Keratinocyte (primary cell): ENCODE measurements around the gene GLG1. TPM values are rescaled to one million over a fixed set of nuclear protein-coding genes. Genes with fewer than 3 reads are reported as not detected.

ENCODE experiments used
- DNase-seq: peaks from one replicate; pipeline ENCODE4 v3.0.0-alpha.2; 2011; ENCODE audit warnings: low read depth, missing footprints, low spot score
- FAIRE-seq: peaks from 2 replicates; lab custom pipeline; 2011; peaks lifted over from hg19 to GRCh38; lab: Jason Lieb, UNC
- H2AFZ ChIP-seq: 2 replicates; pipeline ENCODE4 v1.6.0; 2012; ENCODE audit warnings: low read length, control low read depth, inconsistent platforms; ENCODE audit not compliant: control insufficient read depth
- H3K27ac ChIP-seq: 2 replicates; pipeline ENCODE4 v1.5.1; 2011; ENCODE audit warnings: low read length; ENCODE audit not compliant: control insufficient read depth, insufficient read depth
- H3K27me3 ChIP-seq: 3 replicates; pipeline ENCODE4 v1.6.0; 2011; ENCODE audit warnings: low read length; ENCODE audit not compliant: control insufficient read depth, insufficient read depth; ENCODE audit errors: extremely low read depth
- H3K36me3 ChIP-seq, 2 experiments: 2 replicates in 1 of 2; 3 replicates in 1 of 2; pipeline ENCODE4 v1.5.1; 2011; ENCODE audit warnings: low read length in 2 of 2, mild to moderate bottlenecking in 1 of 2; ENCODE audit not compliant: control insufficient read depth in 2 of 2, insufficient read depth in 2 of 2; ENCODE audit errors: extremely low read depth in 1 of 2
- H3K4me1 ChIP-seq: 3 replicates; pipeline ENCODE4 v1.5.1; 2011; ENCODE audit warnings: low read length; ENCODE audit not compliant: control insufficient read depth, insufficient read depth; ENCODE audit errors: extremely low read depth
- H3K4me2 ChIP-seq: 3 replicates; pipeline ENCODE4 v1.6.0; 2011; ENCODE audit warnings: low read depth, low read length; ENCODE audit not compliant: control insufficient read depth, insufficient read depth; ENCODE audit errors: extremely low read depth
- H3K4me3 ChIP-seq, 3 experiments: fragments of 200-600 bp in 1 of 3; sonication (generic) in 1 of 3; 2 replicates in 2 of 3; 3 replicates in 1 of 3; pipeline ENCODE4 v1.5.1; 2011 to 2016; ENCODE audit warnings: low read length in 3 of 3, mild to moderate bottlenecking in 3 of 3, control low read depth in 2 of 3, inconsistent platforms in 1 of 3, low read depth in 1 of 3, mixed read lengths in 1 of 3, mixed run types in 1 of 3, moderate library complexity in 1 of 3; ENCODE audit not compliant: control insufficient read depth in 2 of 3, insufficient read depth in 2 of 3; ENCODE audit errors: extremely low read depth in 1 of 3
- H3K79me2 ChIP-seq: 2 replicates; pipeline ENCODE4 v1.6.0; 2012; ENCODE audit warnings: low read length; ENCODE audit not compliant: control insufficient read depth, insufficient read depth
- H3K9ac ChIP-seq: 3 replicates; pipeline ENCODE4 v1.6.0; 2011; ENCODE audit warnings: low read length; ENCODE audit not compliant: control insufficient read depth, insufficient read depth; ENCODE audit errors: extremely low read depth
- H3K9me1 ChIP-seq: 3 replicates; pipeline ENCODE4 v1.6.0; 2011; ENCODE audit warnings: low read length; ENCODE audit not compliant: control insufficient read depth, insufficient read depth; ENCODE audit errors: extremely low read depth
- H3K9me3 ChIP-seq: 2 replicates; pipeline ENCODE4 v1.5.1; 2012; ENCODE audit warnings: low read depth, low read length; ENCODE audit not compliant: control insufficient read depth
- H4K20me1 ChIP-seq: 3 replicates; pipeline ENCODE4 v1.6.0; 2011; ENCODE audit warnings: low read length; ENCODE audit not compliant: control insufficient read depth, insufficient read depth; ENCODE audit errors: extremely low read depth
- CTCF ChIP-seq, 3 experiments: IDR thresholded peaks in 1 of 3; conservative IDR thresholded peaks in 1 of 3; optimal IDR thresholded peaks in 1 of 3; 2 replicates in 2 of 3; 3 replicates in 1 of 3; pipeline versions ENCODE3 to v1.5.1; 2011; ENCODE audit warnings: low read length in 3 of 3, mild to moderate bottlenecking in 3 of 3, moderate library complexity in 2 of 3, control low read depth in 1 of 3, inconsistent platforms in 1 of 3; ENCODE audit not compliant: insufficient read depth in 2 of 3; ENCODE audit errors: extremely low read depth in 1 of 3
- EZH2 ChIP-seq: IDR thresholded peaks from one replicate; pipeline ENCODE4 v1.6.1; 2012; ENCODE audit warnings: inconsistent platforms, mild to moderate bottlenecking, low read length, moderate library complexity
- dilution Hi-C: fragments of 300-500 bp; cut with MboI; formaldehyde crosslinking; loops from one replicate; pipeline ENCODE4 v1.7.0; 2020; ENCODE audit warnings: low sequenced_read_pairs; ENCODE audit not compliant: extremely low pct_ligation_motif_present
- polyA plus RNA-seq, 5 experiments: library from polyadenylated mRNA; depleted of rRNA in 3 of 5; stranded (reverse) in 3 of 5; stranded (forward) in 1 of 5; unstranded in 1 of 5; fragments of >200 nt; gene quantifications; 1 replicate in 1 of 5; 2 replicates in 3 of 5; 3 replicates in 1 of 5; pipeline versions ENCODE4 v1.2.1 to v1.2.3, GENCODE V29; 2011 to 2012; ENCODE audit warnings: missing spikeins in 2 of 5, low read depth in 1 of 5, low replicate concordance in 1 of 5

Gene GLG1
- polyA plus RNA-seq, 1 donor (not counting 4 experiments of a cell fraction or from before 2014, with no cell fraction given), result 63.6 TPM

GRCh38 chr16:74586948-74587347 lies 20.0 kb downstream of the GLG1 start:
- Histone ChIP-seq H3K4me1 (no peaks in the 10 kb centered on the region), H3K9me1 (no peaks in the 10 kb centered on the region), H3K79me2 (peaks cover 80% of the 10 kb centered on the region)

GRCh38 chr16:74585846-74586443 lies 21.0 kb downstream of the GLG1 start:
- Histone ChIP-seq H3K27ac (no peak overlapping the region), H3K79me2 (peaks cover 83% of the 10 kb centered on the region), H3K9me3 (no peaks in the 10 kb centered on the region), H2AFZ (no peak overlapping the region), H3K4me2 (no peak overlapping the region), H3K9ac (no peak overlapping the region), H3K9me1 (no peaks in the 10 kb centered on the region), H3K27me3 (no peaks in the 10 kb centered on the region), H3K4me3 (no peak overlapping the region), H3K36me3 (no peaks in the 10 kb centered on the region), H4K20me1 (no peaks in the 10 kb centered on the region), H3K4me1 (no peaks in the 10 kb centered on the region)
- dilution Hi-C loops, result no loop called here
- FAIRE-seq (no peak), DNase-seq (no peak)
- no peak for TF ChIP-seq EZH2
- no peak for TF ChIP-seq CTCF (optimal IDR thresholded peaks at IDR 0.05 in 1 of 3, IDR thresholded peaks at IDR 0.05 in 1 of 3, conservative IDR thresholded peaks at IDR 0.05 in 1 of 3; ENCODE audit: extremely low read depth in 1 of 3, insufficient read depth in 2 of 3, low read length in 3 of 3)

More at GRCh38 chr16:74586948-74587347, 20.0 kb downstream of the GLG1 start:
- no peaks in the 10 kb centered on the region for H3K27me3 ChIP-seq
- no peaks in the 10 kb centered on the region for H3K9me3 ChIP-seq
- no peak overlapping the region for H3K9ac ChIP-seq
- H3K4me2 ChIP-seq, result no peak overlapping the region
- H3K27ac ChIP-seq, result no peak overlapping the region
- FAIRE-seq (no peak), DNase-seq (no peak)
- no peaks in the 10 kb centered on the region for H3K36me3 ChIP-seq
- no peak for TF ChIP-seq EZH2
- no peak for TF ChIP-seq CTCF (optimal IDR thresholded peaks at IDR 0.05 in 1 of 3, IDR thresholded peaks at IDR 0.05 in 1 of 3, conservative IDR thresholded peaks at IDR 0.05 in 1 of 3; ENCODE audit: extremely low read depth in 1 of 3, insufficient read depth in 2 of 3, low read length in 3 of 3)
- H3K4me3 ChIP-seq, result no peak overlapping the region
- no peak overlapping the region for H2AFZ ChIP-seq
- dilution Hi-C loops, result no loop called here
- H4K20me1 ChIP-seq, result no peaks in the 10 kb centered on the region
